Mesendoderm (in vitro differentiated cells): Measurements from ENCODE around the gene SIRPA.

Experiments used
- DNase-seq: peaks from one replicate; pipeline ENCODE4 v3.0.0; 2013
- H2AK5ac ChIP-seq: 2 replicates; pipeline ENCODE4 v1.6.1; 2013; ENCODE audit warnings: low read length, inconsistent platforms
- H2BK120ac ChIP-seq: 2 replicates; pipeline ENCODE4 v1.6.1; 2013; ENCODE audit warnings: low read depth, mild to moderate bottlenecking, low read length, moderate library complexity, mixed read lengths
- H2BK15ac ChIP-seq: replicated peaks from 2 replicates; pipeline ENCODE4 v1.6.1; 2013; ENCODE audit warnings: low read depth, mild to moderate bottlenecking, moderate library complexity
- H2BK5ac ChIP-seq: 2 replicates; pipeline ENCODE4 v1.6.1; 2013; ENCODE audit warnings: low read length, inconsistent platforms
- H3K18ac ChIP-seq: 2 replicates; pipeline ENCODE4 v1.6.1; 2013; ENCODE audit warnings: mild to moderate bottlenecking, low read length, mixed read lengths
- H3K23ac ChIP-seq: one replicate; pipeline ENCODE4 v1.6.1; 2013; ENCODE audit warnings: low read length
- H3K27ac ChIP-seq: 2 replicates; pipeline ENCODE4 v1.5.1; 2013; ENCODE audit warnings: low read depth, mild to moderate bottlenecking, inconsistent platforms, low read length, moderate library complexity
- H3K27me3 ChIP-seq: 2 replicates; pipeline ENCODE4 v1.6.1; 2013; ENCODE audit warnings: low read length, control low read depth, mild to moderate bottlenecking, inconsistent platforms; ENCODE audit not compliant: insufficient read depth, poor library complexity
- H3K36me3 ChIP-seq: 2 replicates; pipeline ENCODE4 v1.6.1; 2013; ENCODE audit warnings: low read length, inconsistent platforms; ENCODE audit not compliant: control insufficient read depth, insufficient read depth
- H3K4ac ChIP-seq: one replicate; pipeline ENCODE4 v1.6.1; 2013; ENCODE audit warnings: low read depth, mild to moderate bottlenecking, low read length, moderate library complexity
- H3K4me1 ChIP-seq: 2 replicates; pipeline ENCODE4 v1.6.1; 2013; ENCODE audit warnings: low read depth, low read length, inconsistent platforms; ENCODE audit not compliant: control insufficient read depth
- H3K4me2 ChIP-seq: 2 replicates; pipeline ENCODE4 v1.6.1; 2013; ENCODE audit warnings: low read length
- H3K4me3 ChIP-seq: 2 replicates; pipeline ENCODE4 v1.5.1; 2013; ENCODE audit warnings: mild to moderate bottlenecking, low read length
- H3K56ac ChIP-seq: one replicate; pipeline ENCODE4 v1.6.1; 2013; ENCODE audit warnings: low read length
- H3K79me1 ChIP-seq: 2 replicates; pipeline ENCODE4 v1.6.1; 2013; ENCODE audit warnings: low read length, inconsistent platforms
- H3K79me2 ChIP-seq: 2 replicates; pipeline ENCODE4 v1.6.1; 2013; ENCODE audit warnings: mild to moderate bottlenecking, low read length; ENCODE audit not compliant: control insufficient read depth, insufficient read depth
- H3K9ac ChIP-seq: 2 replicates; pipeline ENCODE4 v1.6.1; 2013; ENCODE audit warnings: low read length, inconsistent platforms
- H4K5ac ChIP-seq: one replicate; pipeline ENCODE4 v1.6.1; 2013; ENCODE audit warnings: low read length
- H4K8ac ChIP-seq: one replicate; pipeline ENCODE4 v1.6.1; 2013; ENCODE audit warnings: low read depth, mild to moderate bottlenecking, control low read depth, low read length, moderate library complexity
- WGBS: extraction: QIAGEN DNeasy Blood & Tissue Kit; methylation state at CpG from one replicate; pipeline ENCODE4 v1.1.7; 2013; ENCODE audit warnings: low lambda C conversion rate, missing lambda C conversion rate; ENCODE audit not compliant: insufficient coverage; ENCODE audit errors: extremely low coverage; 5-methylcytosine and 5-hydroxymethylcytosine counted together

The SIRPA gene

GRCh38 chr20:1959156-1959555 lies 63.9 kb downstream of the SIRPA start:
- Histone ChIP-seq H2AK5ac (no peak overlapping the region), H3K27me3 (no peaks in the 10 kb centered on the region), H2BK5ac (no peak overlapping the region), H3K23ac (no peak overlapping the region), H3K79me2 (no peaks in the 10 kb centered on the region), H2BK15ac (no peak overlapping the region), H3K27ac (no peak overlapping the region), H3K18ac (no peak overlapping the region), H4K5ac (no peak overlapping the region), H3K79me1 (no peaks in the 10 kb centered on the region), H3K56ac (no peak overlapping the region), H3K4me1 (no peaks in the 10 kb centered on the region), H4K8ac (no peak overlapping the region), H3K9ac (no peak overlapping the region), H3K4me2 (no peak overlapping the region), H3K4ac (no peak overlapping the region), H2BK120ac (no peak overlapping the region), H3K36me3 (no peaks in the 10 kb centered on the region), H3K4me3 (no peak overlapping the region)
- no CpG with 5 or more reads among the region's 2 CpGs for WGBS
- DNase-seq: no peak

- no peak overlapping the region for H3K4me3 ChIP-seq
- no peak overlapping the region for H4K5ac ChIP-seq
- no peak overlapping the region for H3K56ac ChIP-seq
- DNase-seq: no peak
- no peak overlapping the region for H3K18ac ChIP-seq
- no peaks in the 10 kb centered on the region for H3K27me3 ChIP-seq
- no peak overlapping the region for H2BK120ac ChIP-seq
- H3K27ac ChIP-seq: no peak overlapping the region
- H2BK15ac ChIP-seq: no peak overlapping the region
- H3K23ac ChIP-seq: no peak overlapping the region
- no peak overlapping the region for H4K8ac ChIP-seq
- no peaks in the 10 kb centered on the region for H3K79me2 ChIP-seq
- no peak overlapping the region for H3K9ac ChIP-seq
- no peaks in the 10 kb centered on the region for H3K79me1 ChIP-seq
- H3K4ac ChIP-seq: no peak overlapping the region
- no CpG with 5 or more reads among the region's 5 CpGs for WGBS
- no peaks in the 10 kb centered on the region for H3K36me3 ChIP-seq
- H2AK5ac ChIP-seq: no peak overlapping the region
- no peaks in the 10 kb centered on the region for H3K4me1 ChIP-seq
- H3K4me2 ChIP-seq: no peak overlapping the region
- H2BK5ac ChIP-seq: no peak overlapping the region
Measured at GRCh38 chr20:1961374-1961773, 66.2 kb downstream of the SIRPA start.

- Histone ChIP-seq H4K8ac (no peak overlapping the region), H3K4me1 (no peaks in the 10 kb centered on the region), H2AK5ac (no peak overlapping the region), H2BK120ac (no peak overlapping the region), H2BK15ac (no peak overlapping the region), H3K4ac (no peak overlapping the region), H3K23ac (no peak overlapping the region), H3K56ac (no peak overlapping the region), H3K9ac (no peak overlapping the region), H3K4me3 (no peak overlapping the region), H3K27ac (no peak overlapping the region), H3K27me3 (no peaks in the 10 kb centered on the region), H3K79me2 (no peaks in the 10 kb centered on the region), H2BK5ac (no peak overlapping the region), H4K5ac (no peak overlapping the region), H3K79me1 (no peaks in the 10 kb centered on the region), H3K4me2 (no peak overlapping the region), H3K36me3 (no peaks in the 10 kb centered on the region), H3K18ac (no peak overlapping the region)
- no CpG with 5 or more reads among the region's 4 CpGs for WGBS
- no peak for DNase-seq
Measured at GRCh38 chr20:1964061-1964460, 68.9 kb downstream of the SIRPA start.

GRCh38 chr20:1964659-1965405 lies 69.6 kb downstream of the SIRPA start:
- no peak overlapping the region for H2AK5ac ChIP-seq
- no peak overlapping the region for H3K4ac ChIP-seq
- no peak overlapping the region for H2BK120ac ChIP-seq
- no peak overlapping the region for H3K9ac ChIP-seq
- no peak overlapping the region for H3K56ac ChIP-seq
- H3K79me2 ChIP-seq: no peaks in the 10 kb centered on the region
- peak overlapping the region; percentile 72 for H4K5ac ChIP-seq
- no peaks in the 10 kb centered on the region for H3K79me1 ChIP-seq
- H3K36me3 ChIP-seq: no peaks in the 10 kb centered on the region
- no peak overlapping the region for H4K8ac ChIP-seq
- H3K23ac ChIP-seq: no peak overlapping the region
- no peak overlapping the region for H3K4me2 ChIP-seq
- H2BK5ac ChIP-seq: no peak overlapping the region
- H3K4me3 ChIP-seq: no peak overlapping the region
- peak; percentile 54 for DNase-seq
- WGBS: no CpG with 5 or more reads among the region's 14 CpGs
- peak overlapping the region; percentile 37 for H2BK15ac ChIP-seq
- H3K18ac ChIP-seq: peak overlapping the region; percentile 35
- H3K27me3 ChIP-seq: no peaks in the 10 kb centered on the region
- no peak overlapping the region for H3K27ac ChIP-seq
- no peaks in the 10 kb centered on the region for H3K4me1 ChIP-seq

- H3K79me1 ChIP-seq: no peaks in the 10 kb centered on the region
- no peak overlapping the region for H2BK5ac ChIP-seq
- H3K27ac ChIP-seq: no peak overlapping the region
- H3K27me3 ChIP-seq: no peaks in the 10 kb centered on the region
- H3K9ac ChIP-seq: no peak overlapping the region
- no peak overlapping the region for H3K4me2 ChIP-seq
- DNase-seq: peak; percentile 79
- no peaks in the 10 kb centered on the region for H3K36me3 ChIP-seq
- H3K4ac ChIP-seq: no peak overlapping the region
- no peaks in the 10 kb centered on the region for H3K79me2 ChIP-seq
- H3K18ac ChIP-seq: no peak overlapping the region
- no peak overlapping the region for H4K8ac ChIP-seq
- H3K56ac ChIP-seq: no peak overlapping the region
- H2BK120ac ChIP-seq: no peak overlapping the region
- H4K5ac ChIP-seq: no peak overlapping the region
- no peak overlapping the region for H3K23ac ChIP-seq
- no peaks in the 10 kb centered on the region for H3K4me1 ChIP-seq
- H2AK5ac ChIP-seq: no peak overlapping the region
- H3K4me3 ChIP-seq: no peak overlapping the region
- H2BK15ac ChIP-seq: peak overlapping the region; percentile 37
- WGBS: no CpG with 5 or more reads among the region's 28 CpGs
Measured at GRCh38 chr20:1965520-1966351, 70.5 kb downstream of the SIRPA start.
